Measurements from ENCODE around the gene SFMBT1.

DNA sequence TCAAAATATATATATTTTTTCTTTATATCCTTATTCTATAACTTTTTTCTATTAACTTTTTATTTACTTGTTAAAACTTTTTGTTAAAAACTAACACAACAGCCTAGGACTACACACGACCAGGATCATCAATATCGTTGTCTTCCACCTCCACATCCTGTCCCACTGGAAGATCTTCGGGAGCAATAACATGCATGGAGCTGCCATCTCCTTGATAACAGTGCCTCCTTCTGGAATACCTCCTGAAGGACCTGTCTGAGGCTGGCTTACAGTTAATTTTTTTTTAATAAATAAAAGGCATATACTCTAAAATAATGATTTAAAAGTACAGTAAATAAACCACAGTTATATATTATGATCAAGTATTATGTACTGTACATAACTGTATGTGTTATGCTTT lies 58.9 kb downstream of the SFMBT1 start:
- TF ChIP-seq EZH2 (IDR thresholded peaks at IDR 0.05; ENCODE audit: borderline replicate concordance) (no peak), EZH2phosphoT487 (IDR thresholded peaks at IDR 0.05; ENCODE audit: low read depth, severe bottlenecking, unreplicated experiment) (no peak)
- TF ChIP-seq, protein P1, sequence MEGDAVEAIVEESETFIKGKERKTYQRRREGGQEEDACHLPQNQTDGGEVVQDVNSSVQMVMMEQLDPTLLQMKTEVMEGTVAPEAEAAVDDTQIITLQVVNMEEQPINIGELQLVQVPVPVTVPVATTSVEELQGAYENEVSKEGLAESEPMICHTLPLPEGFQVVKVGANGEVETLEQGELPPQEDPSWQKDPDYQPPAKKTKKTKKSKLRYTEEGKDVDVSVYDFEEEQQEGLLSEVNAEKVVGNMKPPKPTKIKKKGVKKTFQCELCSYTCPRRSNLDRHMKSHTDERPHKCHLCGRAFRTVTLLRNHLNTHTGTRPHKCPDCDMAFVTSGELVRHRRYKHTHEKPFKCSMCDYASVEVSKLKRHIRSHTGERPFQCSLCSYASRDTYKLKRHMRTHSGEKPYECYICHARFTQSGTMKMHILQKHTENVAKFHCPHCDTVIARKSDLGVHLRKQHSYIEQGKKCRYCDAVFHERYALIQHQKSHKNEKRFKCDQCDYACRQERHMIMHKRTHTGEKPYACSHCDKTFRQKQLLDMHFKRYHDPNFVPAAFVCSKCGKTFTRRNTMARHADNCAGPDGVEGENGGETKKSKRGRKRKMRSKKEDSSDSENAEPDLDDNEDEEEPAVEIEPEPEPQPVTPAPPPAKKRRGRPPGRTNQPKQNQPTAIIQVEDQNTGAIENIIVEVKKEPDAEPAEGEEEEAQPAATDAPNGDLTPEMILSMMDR (IDR thresholded peaks at IDR 0.05; ENCODE audit: poor library complexity): peak; percentile 23

Data from hepatocyte (in vitro differentiated cells).